ENCODE measurements around the gene BAAT. TPM values are rescaled to one million over a fixed set of nuclear protein-coding genes. Genes with fewer than 3 reads are reported as not detected.

Gene BAAT
- total and polyA plus RNA-seq, 2 of the 13 experiments (the other 11 are each of a cell fraction or from before 2014, with no cell fraction given): 0.71 to 7.9 TPM

GRCh38 chr9:101354765-101355708, 29.8 kb downstream of the BAAT start (continued):
- TF ChIP-seq, protein P1, sequence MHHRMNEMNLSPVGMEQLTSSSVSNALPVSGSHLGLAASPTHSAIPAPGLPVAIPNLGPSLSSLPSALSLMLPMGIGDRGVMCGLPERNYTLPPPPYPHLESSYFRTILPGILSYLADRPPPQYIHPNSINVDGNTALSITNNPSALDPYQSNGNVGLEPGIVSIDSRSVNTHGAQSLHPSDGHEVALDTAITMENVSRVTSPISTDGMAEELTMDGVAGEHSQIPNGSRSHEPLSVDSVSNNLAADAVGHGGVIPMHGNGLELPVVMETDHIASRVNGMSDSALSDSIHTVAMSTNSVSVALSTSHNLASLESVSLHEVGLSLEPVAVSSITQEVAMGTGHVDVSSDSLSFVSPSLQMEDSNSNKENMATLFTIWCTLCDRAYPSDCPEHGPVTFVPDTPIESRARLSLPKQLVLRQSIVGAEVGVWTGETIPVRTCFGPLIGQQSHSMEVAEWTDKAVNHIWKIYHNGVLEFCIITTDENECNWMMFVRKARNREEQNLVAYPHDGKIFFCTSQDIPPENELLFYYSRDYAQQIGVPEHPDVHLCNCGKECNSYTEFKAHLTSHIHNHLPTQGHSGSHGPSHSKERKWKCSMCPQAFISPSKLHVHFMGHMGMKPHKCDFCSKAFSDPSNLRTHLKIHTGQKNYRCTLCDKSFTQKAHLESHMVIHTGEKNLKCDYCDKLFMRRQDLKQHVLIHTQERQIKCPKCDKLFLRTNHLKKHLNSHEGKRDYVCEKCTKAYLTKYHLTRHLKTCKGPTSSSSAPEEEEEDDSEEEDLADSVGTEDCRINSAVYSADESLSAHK (CRISPR knock-in tag; IDR thresholded peaks at IDR 0.05; ENCODE audit: borderline replicate concordance): no peak
- TF ChIP-seq ZKSCAN8 (CRISPR knock-in tag; IDR thresholded peaks at IDR 0.05; ENCODE audit: borderline replicate concordance): no peak
- TF ChIP-seq ZSCAN30 (CRISPR knock-in tag; IDR thresholded peaks at IDR 0.05): peak; percentile 1; the same call in 1 of the 2 replicates
- 0 out of 2 replicates have a peak, but pooled peaks have one; percentile 12 for TF ChIP-seq ZNF746 (CRISPR knock-in tag; IDR thresholded peaks at IDR 0.05)
- TF ChIP-seq ZFP91 (CRISPR knock-in tag; IDR thresholded peaks at IDR 0.05; ENCODE audit: borderline replicate concordance): peak; percentile 49; the same call in 1 of the 2 replicates
- no peak for TF ChIP-seq SP140L (CRISPR knock-in tag; IDR thresholded peaks at IDR 0.05; ENCODE audit: borderline replicate concordance)
- no peak for TF ChIP-seq AGO2 (optimal IDR thresholded peaks at IDR 0.05; ENCODE audit: low read depth, low read length)
- TF ChIP-seq ZNF557 (CRISPR knock-in tag; IDR thresholded peaks at IDR 0.05): no peak
- no peak for TF ChIP-seq SAP130 (CRISPR knock-in tag; IDR thresholded peaks at IDR 0.05; ENCODE audit: low read depth)
- no peak for TF ChIP-seq ZNF24 (IDR thresholded peaks at IDR 0.05)
- peak; percentile 10 for TF ChIP-seq HOXA3 (CRISPR knock-in tag; IDR thresholded peaks at IDR 0.05)
- TF ChIP-seq ZFP36L2 (CRISPR knock-in tag; IDR thresholded peaks at IDR 0.05): no peak
- TF ChIP-seq KDM5B (CRISPR knock-in tag; IDR thresholded peaks at IDR 0.05; ENCODE audit: borderline replicate concordance): peak; percentile 59; the same call in 1 of the 2 replicates
- TF ChIP-seq, protein P2, sequence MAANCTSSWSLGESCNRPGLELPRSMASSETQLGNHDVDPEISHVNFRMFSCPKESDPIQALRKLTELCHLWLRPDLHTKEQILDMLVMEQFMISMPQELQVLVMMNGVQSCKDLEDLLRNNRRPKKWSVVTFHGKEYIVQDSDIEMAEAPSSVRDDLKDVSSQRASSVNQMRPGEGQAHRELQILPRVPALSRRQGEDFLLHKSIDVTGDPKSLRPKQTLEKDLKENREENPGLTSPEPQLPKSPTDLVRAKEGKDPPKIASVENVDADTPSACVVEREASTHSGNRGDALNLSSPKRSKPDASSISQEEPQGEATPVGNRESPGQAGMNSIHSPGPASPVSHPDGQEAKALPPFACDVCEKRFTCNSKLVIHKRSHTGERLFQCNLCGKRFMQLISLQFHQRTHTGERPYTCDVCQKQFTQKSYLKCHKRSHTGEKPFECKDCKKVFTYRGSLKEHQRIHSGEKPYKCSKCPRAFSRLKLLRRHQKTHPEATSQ (CRISPR knock-in tag; IDR thresholded peaks at IDR 0.05; ENCODE audit: borderline replicate concordance): peak; percentile 66; the same call in 1 of the 2 replicates
- TF ChIP-seq, protein P3, sequence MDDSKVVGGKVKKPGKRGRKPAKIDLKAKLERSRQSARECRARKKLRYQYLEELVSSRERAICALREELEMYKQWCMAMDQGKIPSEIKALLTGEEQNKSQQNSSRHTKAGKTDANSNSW (CRISPR knock-in tag; IDR thresholded peaks at IDR 0.05; ENCODE audit: borderline replicate concordance): no peak
- no peak for TF ChIP-seq ZNF143 (CRISPR knock-in tag; IDR thresholded peaks at IDR 0.05)
- peak; percentile 72 for TF ChIP-seq GZF1 (CRISPR knock-in tag; IDR thresholded peaks at IDR 0.05)
- no peak for TF ChIP-seq TSC22D2 (CRISPR knock-in tag; IDR thresholded peaks at IDR 0.05; ENCODE audit: borderline replicate concordance)
- 0 out of 2 replicates have a peak, but pooled peaks have one; percentile 5 for TF ChIP-seq GMEB1 (CRISPR knock-in tag; IDR thresholded peaks at IDR 0.05; ENCODE audit: borderline replicate concordance)
- TF ChIP-seq BORCS8-MEF2B (CRISPR knock-in tag; IDR thresholded peaks at IDR 0.05): peak; percentile 83; the same call in 1 of the 2 replicates

Data from HepG2 (cell line).